Measurements from ENCODE around the gene PKM.

The PKM gene

GRCh38 chr15:72229076-72229946 lies 1.7 kb downstream of the PKM start:
- Histone ChIP-seq H3K27me3 (ENCODE audit: insufficient read depth, poor library complexity, severe bottlenecking) (no peaks in the 10 kb centered on the region), H3K4me3 (replicated peaks; ENCODE audit: insufficient read depth, low read length) (peak overlapping the region; percentile 85), H3K27ac (replicated peaks) (peak overlapping the region; percentile 95)
- TF ChIP-seq REST (IDR thresholded peaks at IDR 0.05; ENCODE audit: insufficient replicate concordance, low read depth) (no peak), POLR2AphosphoS5 (IDR thresholded peaks at IDR 0.05; ENCODE audit: low read depth) (no peak), SPI1 (IDR thresholded peaks at IDR 0.05; ENCODE audit: borderline replicate concordance, low read depth) (no peak), GABPA (IDR thresholded peaks at IDR 0.05; ENCODE audit: low read depth) (no peak), CTCF (IDR thresholded peaks at IDR 0.05; ENCODE audit: insufficient read depth, low read length) (no peak)
- peak; percentile 8 to 38 for DNase-seq (ENCODE audit: low read depth in 1 of 2, low spot score in 1 of 2)

GRCh38 chr15:72227720-72228119 lies 3.3 kb downstream of the PKM start:
- Histone ChIP-seq H3K27me3 (ENCODE audit: insufficient read depth, poor library complexity, severe bottlenecking) (no peaks in the 10 kb centered on the region), H3K4me3 (replicated peaks; ENCODE audit: insufficient read depth, low read length) (peak overlapping the region; percentile 85), H3K27ac (replicated peaks) (peak overlapping the region; percentile 95)
- peak; percentile 72 to 84 for DNase-seq (ENCODE audit: low read depth in 1 of 2, low spot score in 1 of 2)
- TF ChIP-seq CTCF (IDR thresholded peaks at IDR 0.05; ENCODE audit: insufficient read depth, low read length) (no peak), SPI1 (IDR thresholded peaks at IDR 0.05; ENCODE audit: borderline replicate concordance, low read depth) (peak; percentile 74; the same call in 1 of the 2 replicates), GABPA (IDR thresholded peaks at IDR 0.05; ENCODE audit: low read depth) (peak; percentile 29; the same call in 1 of the 2 replicates), REST (IDR thresholded peaks at IDR 0.05; ENCODE audit: insufficient replicate concordance, low read depth) (no peak), POLR2AphosphoS5 (IDR thresholded peaks at IDR 0.05; ENCODE audit: low read depth) (peak; percentile 57)

- Histone ChIP-seq H3K4me3 (replicated peaks; ENCODE audit: insufficient read depth, low read length) (peak overlapping the region; percentile 85), H3K27ac (replicated peaks) (peak overlapping the region; percentile 95), H3K27me3 (ENCODE audit: insufficient read depth, poor library complexity, severe bottlenecking) (no peaks in the 10 kb centered on the region)
- DNase-seq (ENCODE audit: low read depth in 1 of 2, low spot score in 1 of 2): peak; percentile 31 to 32
- no peak for TF ChIP-seq GABPA (IDR thresholded peaks at IDR 0.05; ENCODE audit: low read depth)
- TF ChIP-seq CTCF (IDR thresholded peaks at IDR 0.05; ENCODE audit: insufficient read depth, low read length): no peak
- no peak for TF ChIP-seq POLR2AphosphoS5 (IDR thresholded peaks at IDR 0.05; ENCODE audit: low read depth)
- no peak for TF ChIP-seq SPI1 (IDR thresholded peaks at IDR 0.05; ENCODE audit: borderline replicate concordance, low read depth)
- TF ChIP-seq REST (IDR thresholded peaks at IDR 0.05; ENCODE audit: insufficient replicate concordance, low read depth): no peak
Observed at GRCh38 chr15:72227192-72227586, 3.8 kb downstream of the PKM start.
